ENCODE results near the gene FOSL2. TPM values are rescaled to one million over a fixed set of nuclear protein-coding genes. Genes with fewer than 3 reads are reported as not detected.

Gene FOSL2
- polyA plus RNA-seq (ENCODE audit: insufficient read length in 3 of 3) = 10 to 100 TPM; 22.4 to 27.7 (median 27.5) TPM
- long read RNA-seq, donor 1, full-length matches to known transcripts = 8 of 8 reads
- long read RNA-seq, donor 1, partial matches to known transcripts = 0 of 8 reads
- long read RNA-seq, donor 1, other reads (novel, unspliced or antisense) = 0 of 8 reads
- long read RNA-seq, donor 2, full-length matches to known transcripts = 3 of 3 reads
- long read RNA-seq, donor 2, partial matches to known transcripts = 0 of 3 reads
- long read RNA-seq, donor 2, other reads (novel, unspliced or antisense) = 0 of 3 reads
- long read RNA-seq, donor 3, full-length matches to known transcripts = 6 of 6 reads
- long read RNA-seq, donor 3, partial matches to known transcripts = 0 of 6 reads
- long read RNA-seq, donor 3, other reads (novel, unspliced or antisense) = 0 of 6 reads
- long read RNA-seq, donor 4, full-length matches to known transcripts = 6 of 6 reads
- long read RNA-seq, donor 4, partial matches to known transcripts = 0 of 6 reads
- long read RNA-seq, donor 4, other reads (novel, unspliced or antisense) = 0 of 6 reads
- long read RNA-seq, donor 5, full-length matches to known transcripts = 2 of 2 reads
- long read RNA-seq, donor 5, partial matches to known transcripts = 0 of 2 reads
- long read RNA-seq, donor 5, other reads (novel, unspliced or antisense) = 0 of 2 reads
- long read RNA-seq, donor 6, full-length matches to known transcripts = 3 of 3 reads
- long read RNA-seq, donor 6, partial matches to known transcripts = 0 of 3 reads
- long read RNA-seq, donor 6, other reads (novel, unspliced or antisense) = 0 of 3 reads
- long read RNA-seq, donor 7, full-length matches to known transcripts = 15 of 34 reads
- long read RNA-seq, donor 7, partial matches to known transcripts = 19 of 34 reads
- long read RNA-seq, donor 7, other reads (novel, unspliced or antisense) = 0 of 34 reads
- long read RNA-seq, donor 8, full-length matches to known transcripts = 1 of 1 reads
- long read RNA-seq, donor 8, partial matches to known transcripts = 0 of 1 reads
- long read RNA-seq, donor 8, other reads (novel, unspliced or antisense) = 0 of 1 reads
- long read RNA-seq, donor 9, full-length matches to known transcripts = 3 of 3 reads
- long read RNA-seq, donor 9, partial matches to known transcripts = 0 of 3 reads
- long read RNA-seq, donor 9, other reads (novel, unspliced or antisense) = 0 of 3 reads
- long read RNA-seq, donor 10, full-length matches to known transcripts = 4 of 4 reads
- long read RNA-seq, donor 10, partial matches to known transcripts = 0 of 4 reads
- long read RNA-seq, donor 10, other reads (novel, unspliced or antisense) = 0 of 4 reads
- long read RNA-seq, donor 11, full-length matches to known transcripts = 6 of 6 reads
- long read RNA-seq, donor 11, partial matches to known transcripts = 0 of 6 reads
- long read RNA-seq, donor 11, other reads (novel, unspliced or antisense) = 0 of 6 reads
- long read RNA-seq, donor 12, full-length matches to known transcripts = 12 of 12 reads
- long read RNA-seq, donor 12, partial matches to known transcripts = 0 of 12 reads
- long read RNA-seq, donor 12, other reads (novel, unspliced or antisense) = 0 of 12 reads
- long read RNA-seq, donor 13, full-length matches to known transcripts = 1 of 1 reads
- long read RNA-seq, donor 13, partial matches to known transcripts = 0 of 1 reads
- long read RNA-seq, donor 13, other reads (novel, unspliced or antisense) = 0 of 1 reads
- long read RNA-seq, donor 14 = 0 reads
- long read RNA-seq, donor 15, full-length matches to known transcripts = 12 of 19 reads
- long read RNA-seq, donor 15, partial matches to known transcripts = 7 of 19 reads
- long read RNA-seq, donor 15, other reads (novel, unspliced or antisense) = 0 of 19 reads
- long read RNA-seq, donor 16, full-length matches to known transcripts = 8 of 8 reads
- long read RNA-seq, donor 16, partial matches to known transcripts = 0 of 8 reads
- long read RNA-seq, donor 16, other reads (novel, unspliced or antisense) = 0 of 8 reads

DNA sequence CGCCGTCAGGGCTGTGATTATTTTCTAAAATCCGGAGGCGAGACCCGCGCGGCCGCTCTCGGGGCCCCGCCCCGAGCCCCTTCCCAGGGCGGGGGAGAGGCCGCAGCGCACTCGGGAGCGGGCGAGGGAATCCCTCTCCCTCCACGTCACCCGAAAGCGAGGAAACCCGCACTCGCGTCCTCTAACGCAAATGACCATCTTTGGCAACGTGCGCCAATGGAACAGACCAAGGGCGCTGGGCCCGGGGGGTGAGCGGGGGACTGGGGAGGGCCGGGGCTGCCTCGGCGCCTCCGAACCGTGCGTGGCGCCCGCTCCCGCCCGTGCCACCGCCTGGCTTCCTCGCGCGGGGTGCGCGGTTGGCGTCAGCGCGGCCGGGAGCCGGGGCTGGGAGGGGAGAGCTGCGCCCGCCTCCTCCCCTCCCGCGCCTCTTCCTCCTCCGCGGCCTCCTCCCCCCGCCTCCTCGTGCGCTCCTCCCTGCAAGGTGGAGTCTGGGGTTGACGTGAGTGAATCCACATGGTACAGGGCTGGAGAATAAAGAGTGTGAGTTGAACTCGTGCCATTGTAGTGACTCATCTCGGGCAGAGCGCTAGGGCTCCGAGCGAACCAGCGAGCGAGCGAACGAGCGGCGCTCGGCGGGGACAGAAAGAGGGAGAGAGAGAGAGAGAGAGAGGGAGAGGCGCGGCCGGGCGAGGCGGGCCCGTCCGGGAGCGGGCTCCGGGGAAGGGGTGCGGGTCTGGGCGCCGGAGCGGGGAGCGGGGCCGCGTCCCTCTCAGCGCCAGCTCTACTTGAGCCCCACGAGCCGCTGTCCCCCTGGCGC lies at the start of gene FOSL2:
Gene FOSL2, plus strand, starts transcription at position 562 of the 817 bp plus-strand sequence. CDS start 863 bp downstream, outside the sequence.
- peak; percentile 98 for DNase-seq

DNA sequence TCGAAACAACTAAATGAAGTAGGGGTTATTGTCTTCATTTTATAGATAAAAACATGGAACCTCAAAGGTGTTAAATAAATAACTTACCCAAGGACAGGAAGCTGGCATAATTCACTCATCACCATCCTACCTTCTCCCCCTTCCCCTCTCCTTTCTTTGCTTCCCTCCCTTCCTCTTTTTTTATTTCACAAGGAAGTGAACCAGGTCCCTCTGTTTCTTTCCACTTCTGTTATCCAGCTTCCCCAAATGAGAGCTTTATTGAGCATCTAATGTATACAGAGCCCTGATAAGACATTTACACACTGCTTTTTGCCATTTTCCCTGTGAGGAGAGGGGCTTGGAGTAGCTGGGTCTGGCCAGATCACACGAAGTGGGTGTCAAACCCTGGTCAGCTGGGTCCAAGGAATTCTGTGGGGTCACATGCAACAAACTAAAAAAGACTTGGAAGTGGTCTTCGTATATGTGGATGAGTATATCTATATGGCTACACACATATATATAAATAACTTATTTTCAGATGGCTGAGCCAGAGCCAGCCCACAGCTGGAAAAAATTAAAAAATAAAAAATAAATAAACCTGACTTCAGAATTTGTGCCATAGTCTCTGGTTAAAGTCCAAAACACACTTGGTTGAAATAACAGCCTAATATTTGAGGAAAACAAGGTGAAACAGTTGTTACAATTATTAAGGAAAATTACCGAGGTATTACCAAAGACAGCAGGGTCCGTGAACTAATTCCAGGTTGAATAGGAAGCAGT lies 49.3 kb upstream of the FOSL2 start:
- DNase-seq = no peak

DNA sequence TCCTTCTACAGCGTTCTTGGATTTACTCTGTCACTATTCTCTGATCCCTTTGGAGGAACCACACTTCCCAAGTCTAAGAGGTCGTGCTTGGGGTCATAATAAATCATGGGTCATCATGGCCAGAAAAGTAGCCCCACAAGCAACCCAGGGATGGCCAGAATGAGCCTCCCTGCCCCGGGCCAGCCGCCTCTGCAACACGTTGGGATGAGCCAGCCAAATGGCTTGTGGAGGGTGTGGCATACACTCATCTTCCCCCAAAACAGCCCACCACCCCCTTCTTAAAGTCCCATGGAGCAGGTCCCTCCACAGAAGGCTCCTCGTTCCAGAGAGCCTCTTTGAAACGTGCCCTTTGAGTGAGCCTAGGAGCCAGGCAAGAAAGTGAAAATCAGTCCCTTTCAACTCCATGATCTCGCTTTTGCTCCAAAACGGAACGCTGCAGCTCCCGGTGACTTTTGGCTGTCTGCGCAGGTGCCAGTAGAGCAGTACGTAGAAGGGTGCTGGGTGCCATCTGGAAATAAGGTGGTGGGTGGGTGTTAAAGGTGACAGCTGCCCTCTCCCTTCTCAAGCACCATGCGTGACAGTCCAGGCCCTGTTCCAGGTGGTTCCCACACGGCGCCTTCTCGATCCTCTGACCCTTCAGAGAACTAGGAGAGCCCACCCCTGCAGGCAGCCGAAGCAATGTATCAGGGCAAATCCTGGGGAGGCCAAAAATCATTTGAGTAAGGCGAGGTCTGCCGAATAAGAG lies 48.5 kb upstream of the FOSL2 start:
- no peak for DNase-seq

DNA sequence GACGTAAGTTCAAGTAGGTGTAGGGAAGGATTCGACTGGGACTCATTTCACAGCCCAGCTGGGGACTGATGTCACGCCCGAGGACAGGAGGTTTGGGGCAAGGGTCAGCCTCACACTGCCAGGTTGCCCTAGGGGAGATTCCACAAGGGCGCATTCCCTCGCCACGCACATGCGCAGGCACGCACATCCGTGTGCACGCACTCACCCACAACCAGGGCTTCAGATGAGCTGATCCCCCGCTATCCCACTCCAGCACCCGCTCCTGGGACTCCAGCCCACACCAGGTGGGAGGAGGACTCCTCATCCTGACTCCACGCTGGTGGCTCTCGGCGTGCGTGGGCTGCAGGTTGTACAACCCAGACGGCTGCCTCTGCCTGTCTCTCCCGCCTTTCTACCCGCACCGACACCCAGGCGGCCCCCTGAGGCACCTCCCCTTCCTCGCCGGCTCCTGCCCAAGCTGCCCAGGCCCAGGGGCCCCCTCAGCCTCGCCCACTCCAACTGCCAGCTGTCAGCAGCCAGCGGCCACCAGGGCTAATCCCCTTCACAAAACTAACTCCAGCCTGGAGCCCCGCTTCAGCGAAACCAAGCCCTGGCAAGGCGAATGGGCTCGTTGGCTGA lies 47.8 kb upstream of the FOSL2 start:
- DNase-seq = no peak

DNA sequence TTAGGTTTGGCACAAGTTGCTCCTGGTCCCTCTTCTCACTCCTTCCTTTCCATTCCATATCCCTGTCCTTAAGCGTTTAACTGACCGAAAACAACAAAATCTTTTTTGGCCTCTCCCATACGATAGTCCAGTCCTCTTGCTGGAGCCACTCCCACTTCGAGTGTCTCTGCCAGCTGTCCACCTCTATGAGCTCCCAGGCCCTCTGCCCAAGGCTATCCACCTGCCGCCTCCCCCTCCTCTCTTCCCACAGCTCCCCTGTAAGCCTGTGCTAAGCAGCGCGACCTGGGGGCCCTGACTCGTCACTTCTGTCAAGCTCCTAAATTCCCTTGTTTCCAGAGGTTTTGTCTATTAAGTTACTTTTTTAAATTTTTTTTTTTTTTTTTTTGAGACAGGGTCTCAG lies 47.0 kb upstream of the FOSL2 start:
- DNase-seq = no peak

DNA sequence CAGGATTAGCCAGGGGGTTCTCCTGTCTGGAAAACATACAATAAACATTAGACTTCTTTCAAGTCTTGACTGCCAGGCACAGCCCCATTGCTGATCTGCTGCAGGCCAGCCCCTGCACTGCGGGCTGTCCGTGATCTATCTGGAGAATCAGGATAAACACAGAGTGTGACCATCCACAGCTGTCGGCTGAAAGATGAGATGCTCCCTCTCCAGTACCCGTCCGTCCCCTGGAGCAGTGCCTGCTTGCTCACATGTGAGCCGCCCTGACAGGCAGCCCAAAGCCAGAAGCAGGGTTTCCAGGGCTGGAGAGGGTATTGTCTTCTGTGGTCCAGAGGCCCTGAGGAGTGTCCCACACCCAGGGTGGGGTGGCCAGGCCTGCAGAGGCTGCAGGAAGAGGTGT lies 46.1 kb upstream of the FOSL2 start:
- peak; percentile 42 for DNase-seq

DNA sequence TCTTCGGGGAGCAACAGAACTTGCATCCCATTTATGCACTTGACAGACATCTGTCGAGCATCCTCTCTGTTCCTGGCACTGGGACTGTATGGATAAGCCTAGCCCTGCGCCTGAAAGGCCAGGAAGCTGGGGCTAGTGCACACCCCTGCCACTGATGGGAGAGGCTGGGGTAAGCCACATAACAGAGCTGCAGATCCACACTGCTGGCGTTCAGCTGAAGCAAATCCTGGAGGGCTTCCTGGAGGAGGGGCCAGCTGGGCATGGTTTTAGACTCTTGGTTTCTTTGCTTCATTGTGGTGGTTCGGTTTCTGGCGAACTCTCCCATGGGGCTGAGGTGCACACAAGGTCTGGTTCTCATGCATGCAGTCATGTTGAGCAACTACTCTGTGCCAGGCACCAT lies 45.5 kb upstream of the FOSL2 start:
- DNase-seq = no peak

DNA sequence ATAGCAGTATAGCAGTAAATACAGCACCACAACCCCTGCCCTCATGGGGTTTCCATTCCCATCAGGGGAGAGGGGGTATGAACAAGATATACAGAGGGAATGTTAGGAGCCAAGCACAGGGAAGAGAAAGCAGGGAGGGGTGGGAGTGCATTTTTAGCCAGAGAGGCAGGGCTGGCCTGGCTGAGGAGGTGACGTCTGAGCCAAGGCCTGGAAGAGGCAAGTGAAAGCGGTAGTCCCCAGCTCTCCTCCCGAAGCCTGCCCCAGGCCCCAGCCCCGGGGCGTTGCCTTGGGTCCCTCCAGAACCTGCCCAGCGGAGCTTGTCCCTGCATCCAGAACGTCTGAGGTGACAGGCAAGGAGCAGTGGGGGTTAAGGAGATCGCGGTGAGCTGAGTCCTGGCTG lies 45.1 kb upstream of the FOSL2 start:
- no peak for DNase-seq

DNA sequence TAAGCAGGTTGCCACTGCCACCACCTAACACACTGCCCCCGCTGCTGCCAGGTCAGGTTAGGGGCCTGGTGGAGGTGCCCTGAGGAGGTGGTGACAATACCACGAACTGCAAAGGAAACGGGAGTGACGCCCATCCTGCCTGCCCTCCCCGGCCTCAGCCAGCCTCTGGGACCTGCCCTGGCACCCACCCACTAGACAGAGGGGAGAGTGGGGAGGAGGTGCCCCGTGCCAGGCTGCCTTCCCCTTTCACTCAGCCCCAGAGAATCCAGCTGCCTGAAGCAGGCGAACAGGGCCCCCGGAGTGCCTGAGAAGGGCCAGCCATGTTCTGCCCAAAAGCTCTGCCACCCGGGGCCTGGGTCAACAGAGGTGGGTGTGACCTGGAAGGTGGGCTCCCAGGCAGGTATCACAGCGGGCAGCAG lies 44.5 kb upstream of the FOSL2 start:
- DNase-seq = no peak

DNA sequence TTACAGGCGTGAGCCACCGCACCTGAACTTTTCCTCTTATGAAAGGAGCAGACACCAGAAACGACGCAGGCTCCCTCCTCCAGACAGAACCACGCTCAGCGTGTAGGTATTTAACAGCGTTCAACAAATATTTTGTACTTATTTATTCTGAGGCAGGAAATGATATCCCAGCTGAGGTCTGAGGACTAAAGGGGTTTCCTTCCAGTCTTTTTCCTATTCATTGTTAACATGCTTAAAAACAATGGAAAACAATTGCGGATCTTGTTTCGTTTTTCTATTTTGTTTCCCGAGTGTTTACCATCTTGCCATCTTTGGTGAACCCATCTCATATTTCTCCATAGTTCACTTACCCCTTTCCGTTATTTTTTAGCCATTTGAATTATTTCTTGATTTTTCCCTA lies 43.7 kb upstream of the FOSL2 start:
- no peak for DNase-seq

DNA sequence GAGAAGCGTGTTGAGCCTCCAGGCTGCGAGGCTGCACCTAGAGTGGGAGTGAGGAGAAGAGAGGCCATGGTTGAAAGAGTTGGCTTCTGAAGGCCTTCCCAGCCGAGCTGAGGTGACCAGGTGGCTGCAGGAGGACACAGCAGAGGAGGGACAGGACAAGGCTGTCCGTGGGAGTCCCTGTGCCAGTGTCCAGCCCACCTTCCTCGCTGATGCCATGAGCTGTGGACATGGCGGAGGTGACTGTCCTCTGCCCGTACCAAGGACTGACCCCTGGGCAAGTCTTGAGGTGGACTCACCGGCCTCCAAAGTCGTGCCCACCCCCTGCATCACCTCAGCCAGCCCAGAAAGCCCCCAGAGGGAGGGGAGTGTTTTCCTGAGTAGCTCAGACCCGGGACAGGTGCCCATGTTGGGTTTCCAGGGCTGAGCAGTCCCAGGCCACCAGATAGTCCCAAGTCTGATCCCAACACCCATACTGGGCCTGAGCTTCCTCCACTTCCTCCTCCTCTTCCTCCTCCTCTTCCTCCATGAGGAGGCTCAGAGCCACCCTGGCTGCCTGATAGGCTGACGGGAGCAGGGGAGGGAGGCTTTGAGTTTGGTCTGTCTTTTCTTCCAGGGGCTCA lies 43.0 kb upstream of the FOSL2 start:
- DNase-seq = no peak

DNA sequence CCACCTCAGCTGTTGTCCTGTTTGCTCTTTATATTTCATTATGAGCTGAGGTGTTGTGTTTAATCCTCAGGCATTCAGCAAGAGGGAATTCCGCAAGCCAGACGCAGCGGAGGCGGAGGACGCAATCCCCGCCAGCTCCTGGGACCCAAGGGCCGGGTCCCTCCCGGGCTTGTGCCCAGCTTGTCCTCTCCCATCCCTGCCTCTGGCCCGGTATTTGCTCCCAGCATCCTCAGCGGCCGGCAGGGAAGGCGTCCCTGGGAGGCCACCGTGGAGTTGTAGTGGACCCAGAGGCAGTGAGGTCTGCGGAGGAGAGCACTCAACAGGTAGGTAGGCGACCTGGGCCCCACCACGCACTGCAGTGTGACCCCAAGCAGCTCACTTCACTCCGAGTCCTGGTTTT lies 42.5 kb upstream of the FOSL2 start:
- no peak for DNase-seq

DNA sequence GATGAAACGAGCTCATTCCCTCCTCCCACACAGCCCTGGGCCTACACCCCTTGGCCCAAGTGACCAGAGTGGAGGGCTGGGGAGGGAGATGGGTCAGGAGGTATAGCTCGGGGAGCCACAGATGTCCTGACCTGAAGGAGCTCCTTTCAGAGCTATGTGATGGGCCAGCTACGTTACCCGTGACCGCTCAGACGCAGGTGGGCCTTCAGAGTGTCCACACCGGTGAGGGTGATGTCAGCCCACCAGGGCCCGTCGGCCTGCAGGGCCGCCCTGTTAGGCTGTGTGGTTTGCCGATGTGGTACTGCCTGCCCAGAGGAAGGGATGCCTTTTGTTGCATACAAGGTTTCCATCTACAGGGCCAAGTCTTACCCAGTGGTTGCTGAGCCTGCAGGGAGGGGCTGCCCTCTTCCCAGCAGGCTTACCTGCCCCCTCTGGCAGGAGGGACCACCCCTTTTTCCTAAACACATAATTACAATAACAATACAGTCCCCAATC lies 41.8 kb upstream of the FOSL2 start:
- DNase-seq = no peak

DNA sequence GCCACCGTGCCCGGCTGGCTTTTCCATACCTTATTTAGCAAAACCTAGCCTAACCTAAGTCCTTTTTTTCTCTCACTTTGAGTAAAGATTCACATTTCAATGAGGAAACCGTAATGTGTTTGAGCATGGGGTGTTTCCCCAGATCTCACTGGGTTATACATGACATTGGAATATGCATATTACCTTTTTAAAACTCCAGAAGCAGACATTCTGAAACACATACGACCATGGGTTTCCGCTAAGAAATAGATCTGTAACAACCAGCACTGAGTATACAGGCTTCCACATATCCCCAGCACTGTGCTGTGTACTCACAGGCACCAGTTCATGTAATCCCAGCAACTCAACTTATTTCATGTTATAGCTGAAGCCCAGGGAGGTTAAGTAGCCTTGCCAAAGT lies 41.0 kb upstream of the FOSL2 start:
- DNase-seq = no peak

DNA sequence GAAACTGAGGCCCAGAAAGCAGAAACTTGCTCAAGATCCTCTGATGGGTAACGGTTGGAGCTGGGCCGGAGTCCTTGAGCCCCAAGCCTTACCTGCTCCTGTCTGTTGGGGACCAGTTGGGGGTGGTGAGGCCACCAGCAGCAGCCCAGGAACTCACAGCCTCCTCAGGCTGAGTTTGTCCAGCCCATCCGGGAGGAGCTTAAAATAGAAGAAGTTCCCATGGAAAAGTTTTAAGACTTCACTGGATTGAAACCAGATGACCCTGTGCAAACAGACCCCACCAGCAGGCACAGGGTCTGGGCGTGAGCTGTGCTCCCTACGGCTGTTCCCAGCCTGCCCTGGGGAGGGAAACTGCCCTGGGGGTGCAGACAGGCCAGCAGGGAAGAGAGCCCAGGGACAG lies 40.6 kb upstream of the FOSL2 start:
- no peak for DNase-seq

DNA sequence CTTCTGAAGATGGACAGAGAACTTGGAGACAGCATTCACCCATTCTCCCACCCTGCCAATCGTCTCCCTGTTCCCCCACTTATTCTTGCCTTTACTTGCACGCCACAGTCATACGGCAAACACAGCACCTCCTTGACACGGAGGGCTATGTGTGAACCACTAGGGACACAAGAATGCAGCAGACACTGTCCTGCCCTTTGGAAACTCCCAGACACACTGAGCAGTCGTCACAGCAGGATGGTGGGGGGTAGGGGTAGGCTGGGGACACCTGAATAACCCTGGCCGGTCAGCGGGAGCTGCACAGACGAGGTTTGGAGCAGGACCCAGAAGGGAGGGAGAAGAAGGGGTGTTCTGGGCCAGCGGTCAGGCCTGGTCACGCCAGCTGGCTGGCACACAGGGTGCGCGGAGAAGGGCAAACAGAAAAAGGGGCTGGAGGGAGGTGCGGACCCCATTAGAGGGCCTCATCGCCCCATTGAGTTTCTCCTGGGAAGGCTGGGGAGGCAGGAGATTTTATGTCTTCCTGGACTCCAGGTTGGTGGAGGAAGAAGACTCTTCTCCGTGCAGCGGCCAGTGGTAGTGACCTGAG lies 40.0 kb upstream of the FOSL2 start:
- DNase-seq = no peak
